ENCODE results near the gene TRAF3IP3.

GRCh38 chr1:209780268-209780667 is 24.4 kb downstream of the TRAF3IP3 start:
- TF ChIP-seq CTCF (IDR thresholded peaks at IDR 0.05): no peak
- TF ChIP-seq POLR2A (IDR thresholded peaks at IDR 0.05): no peak
